H9 (cell line): ENCODE measurements around the gene HLA-DMA. TPM values are rescaled to one million over a fixed set of nuclear protein-coding genes. Genes with fewer than 3 reads are reported as not detected.

Source experiments
- DNase-seq: peaks from one replicate; pipeline ENCODE4 v3.0.0-alpha.2; 2017
- H2AFZ ChIP-seq: one replicate; pipeline ENCODE4 v1.6.1; 2013; ENCODE audit warnings: mild to moderate bottlenecking, low read length, control low read depth, moderate library complexity
- H2AK5ac ChIP-seq: 2 replicates; pipeline ENCODE4 v1.6.1; 2013; ENCODE audit warnings: low read length, control low read depth, mixed read lengths; ENCODE audit not compliant: insufficient read length
- H2BK120ac ChIP-seq: one replicate; pipeline ENCODE4 v1.6.1; 2013; ENCODE audit warnings: low read depth, mild to moderate bottlenecking, low read length, control low read depth, inconsistent platforms; ENCODE audit not compliant: poor library complexity, severe bottlenecking
- H2BK12ac ChIP-seq: 2 replicates; pipeline ENCODE4 v1.6.1; 2013; ENCODE audit warnings: low read length, control low read depth, mixed read lengths, low read depth; ENCODE audit not compliant: insufficient read length
- H2BK15ac ChIP-seq: 2 replicates; pipeline ENCODE4 v1.6.1; 2013; ENCODE audit warnings: low read depth, low read length, control low read depth
- H2BK20ac ChIP-seq: one replicate; pipeline ENCODE4 v1.6.1; 2013; ENCODE audit warnings: low read depth, mild to moderate bottlenecking, low read length, control low read depth, inconsistent platforms; ENCODE audit not compliant: poor library complexity, severe bottlenecking
- H2BK5ac ChIP-seq: 2 replicates; pipeline ENCODE4 v1.6.1; 2013; ENCODE audit warnings: low read length, control low read depth, mixed read lengths; ENCODE audit not compliant: insufficient read length
- H3K14ac ChIP-seq: 2 replicates; pipeline ENCODE4 v1.6.1; 2013; ENCODE audit warnings: low read length, control low read depth; ENCODE audit not compliant: insufficient read depth
- H3K18ac ChIP-seq: 2 replicates; pipeline ENCODE4 v1.6.1; 2013; ENCODE audit warnings: low read depth, mild to moderate bottlenecking, mixed read lengths, low read length, control low read depth; ENCODE audit not compliant: insufficient read length
- H3K23ac ChIP-seq: 2 replicates; pipeline ENCODE4 v1.6.1; 2013; ENCODE audit warnings: low read length, control low read depth, mixed read lengths, low read depth; ENCODE audit not compliant: insufficient read length
- H3K23me2 ChIP-seq: 2 replicates; pipeline ENCODE4 v1.6.1; 2013; ENCODE audit warnings: low read depth, mild to moderate bottlenecking, mixed read lengths, low read length, control low read depth; ENCODE audit not compliant: insufficient read length, poor library complexity, severe bottlenecking
- H3K27ac ChIP-seq: 2 replicates; pipeline ENCODE4 v1.5.1; 2013; ENCODE audit warnings: low read length, control low read depth, mixed read lengths, low read depth; ENCODE audit not compliant: insufficient read length
- H3K27me3 ChIP-seq: 2 replicates; pipeline ENCODE4 v1.6.1; 2013; ENCODE audit warnings: low read length, control low read depth, inconsistent platforms; ENCODE audit not compliant: insufficient read depth
- H3K4ac ChIP-seq: 2 replicates; pipeline ENCODE4 v1.6.1; 2013; ENCODE audit warnings: low read depth, mild to moderate bottlenecking, control low read depth, inconsistent platforms, low read length, moderate library complexity
- H3K4me1 ChIP-seq: 2 replicates; pipeline ENCODE4 v1.6.1; 2013; ENCODE audit warnings: low read length, control low read depth, inconsistent platforms; ENCODE audit not compliant: insufficient read depth
- H3K4me2 ChIP-seq: 2 replicates; pipeline ENCODE4 v1.6.1; 2013; ENCODE audit warnings: low read length, control low read depth, mixed read lengths; ENCODE audit not compliant: insufficient read length, insufficient read depth
- H3K56ac ChIP-seq: 2 replicates; pipeline ENCODE4 v1.6.1; 2013; ENCODE audit warnings: low read depth, mild to moderate bottlenecking, mixed read lengths, low read length, control low read depth; ENCODE audit not compliant: insufficient read length
- H3K79me1 ChIP-seq: 2 replicates; pipeline ENCODE4 v1.6.1; 2013; ENCODE audit warnings: low read depth, mild to moderate bottlenecking, moderate library complexity, low read length, control low read depth, inconsistent platforms; ENCODE audit not compliant: insufficient read depth, poor library complexity, severe bottlenecking
- H3K79me2 ChIP-seq: 2 replicates; pipeline ENCODE4 v1.6.1; 2013; ENCODE audit warnings: low read length, control low read depth, inconsistent platforms; ENCODE audit not compliant: insufficient read depth
- H3K9ac ChIP-seq: 2 replicates; pipeline ENCODE4 v1.6.1; 2013; ENCODE audit warnings: low read length, control low read depth, mixed read lengths; ENCODE audit not compliant: insufficient read length; ENCODE audit errors: extremely low read depth
- H3K9me3 ChIP-seq: one replicate; pipeline ENCODE4 v1.6.1; 2013; ENCODE audit warnings: low read depth, low read length, inconsistent platforms; ENCODE audit not compliant: control insufficient read depth
- H3T11ph ChIP-seq: one replicate; pipeline ENCODE4 v1.6.1; 2013; ENCODE audit warnings: mild to moderate bottlenecking, low read length, control low read depth, inconsistent platforms
- H4K20me1 ChIP-seq: one replicate; pipeline ENCODE4 v1.6.1; 2013; ENCODE audit not compliant: control insufficient read depth, insufficient read length, insufficient read depth
- H4K5ac ChIP-seq: 2 replicates; pipeline ENCODE4 v1.6.1; 2013; ENCODE audit warnings: low read depth, mild to moderate bottlenecking, mixed read lengths, low read length, control low read depth; ENCODE audit not compliant: insufficient read length
- H4K8ac ChIP-seq: replicated peaks from 2 replicates; pipeline ENCODE4 v1.6.1; 2013; ENCODE audit warnings: low read length, control low read depth, mixed read lengths, low read depth; ENCODE audit not compliant: insufficient read length
- H4K91ac ChIP-seq: 2 replicates; pipeline ENCODE4 v1.6.1; 2013; ENCODE audit warnings: low read depth, mild to moderate bottlenecking, moderate library complexity, mixed read lengths, low read length, control low read depth; ENCODE audit not compliant: insufficient read length
- H3K27ac Mint-ChIP-seq, 3 experiments: 2 replicates in 2 of 3; 3 replicates in 1 of 3; pipeline ENCODE4 v1.8.0; 2020 to 2021; ENCODE audit warnings: mixed read lengths in 3 of 3, mild to moderate bottlenecking in 1 of 3, moderate library complexity in 1 of 3
- H3K27me3 Mint-ChIP-seq: 2 replicates; pipeline ENCODE4 v1.8.0; 2021; ENCODE audit warnings: low read depth, mild to moderate bottlenecking, moderate library complexity, mixed read lengths
- H3K36me3 Mint-ChIP-seq, 3 experiments: 2 replicates in 2 of 3; 3 replicates in 1 of 3; pipeline ENCODE4 v1.8.0; 2020 to 2021; ENCODE audit warnings: low read depth in 3 of 3, mixed read lengths in 3 of 3; ENCODE audit not compliant: insufficient read depth in 1 of 3
- H3K4me1 Mint-ChIP-seq, 2 experiments: 2 replicates each; pipeline ENCODE4 v1.8.0; 2020; ENCODE audit warnings: mixed read lengths in 2 of 2
- H3K4me3 Mint-ChIP-seq, 2 experiments: 2 replicates in 1 of 2; 3 replicates in 1 of 2; pipeline ENCODE4 v1.8.0; 2020 to 2021; ENCODE audit warnings: mild to moderate bottlenecking in 2 of 2, mixed read lengths in 2 of 2, moderate library complexity in 1 of 2
- H3K9me3 Mint-ChIP-seq, 2 experiments: 2 replicates in 1 of 2; 3 replicates in 1 of 2; pipeline ENCODE4 v1.8.0; 2020; ENCODE audit warnings: mild to moderate bottlenecking in 2 of 2, mixed read lengths in 2 of 2, moderate library complexity in 1 of 2
- CTCF ChIP-seq: fragments of 200-600 bp; sonication (generic); conservative IDR thresholded peaks from 3 replicates; pipeline ENCODE4 v1.8.0; 2021; ENCODE audit warnings: antibody characterized with exemption, mild to moderate bottlenecking
- WGBS: extraction: QIAGEN DNeasy Blood & Tissue Kit; methylation state at CpG from one replicate; pipeline ENCODE4 v1.1.7; 2013; ENCODE audit warnings: missing lambda C conversion rate, low lambda C conversion rate, mixed read lengths; ENCODE audit not compliant: insufficient read length; ENCODE audit errors: extremely low coverage; 5-methylcytosine and 5-hydroxymethylcytosine counted together
- total RNA-seq: library from RNA; stranded (reverse); gene quantifications from 2 replicates; pipeline ENCODE4 v1.2.1, GENCODE V29; 2021

The HLA-DMA gene
- total RNA-seq, 1 experiment from 2014 or later: 7.5 TPM

- no CpG with 5 or more reads among the region's 2 CpGs for WGBS
- H2BK20ac ChIP-seq: no peak overlapping the region
- no peak overlapping the region for H2BK12ac ChIP-seq
- no peak overlapping the region for H3K27ac ChIP-seq
- no peak overlapping the region for H2AK5ac ChIP-seq
- H3K27me3 Mint-ChIP-seq: peaks cover 3% of the 10 kb centered on the region
- DNase-seq: no peak
- no peaks in the 10 kb centered on the region for H3K4me1 ChIP-seq
- H2BK120ac ChIP-seq: no peak overlapping the region
- no peak overlapping the region for H2AFZ ChIP-seq
- H3K36me3 Mint-ChIP-seq: no peaks in the 10 kb centered on the region
- no peak overlapping the region for H4K8ac ChIP-seq
- H3K23me2 ChIP-seq: no peaks in the 10 kb centered on the region
- H3K14ac ChIP-seq: no peak overlapping the region
- H3K56ac ChIP-seq: no peak overlapping the region
- no peak overlapping the region for H4K5ac ChIP-seq
- no peak overlapping the region for H4K91ac ChIP-seq
- H2BK15ac ChIP-seq: no peak overlapping the region
- no peaks in the 10 kb centered on the region for H4K20me1 ChIP-seq
- no peaks in the 10 kb centered on the region for H3K9me3 Mint-ChIP-seq
- no peak overlapping the region for H3K9ac ChIP-seq
- no peak overlapping the region for H2BK5ac ChIP-seq
- H3K27me3 ChIP-seq: no peaks in the 10 kb centered on the region
- no peak overlapping the region for H3K4me2 ChIP-seq
- H3K4ac ChIP-seq: no peak overlapping the region
- H3K4me1 Mint-ChIP-seq: no peaks in the 10 kb centered on the region
- no peak overlapping the region for H3K18ac ChIP-seq
- no peak overlapping the region for H3K23ac ChIP-seq
- H3K4me3 Mint-ChIP-seq: no peak overlapping the region
- H3K9me3 ChIP-seq: no peaks in the 10 kb centered on the region
- no peak overlapping the region for H3T11ph ChIP-seq
- H3K27ac Mint-ChIP-seq: no peak overlapping the region
- H3K79me1 ChIP-seq: no peaks in the 10 kb centered on the region
- H3K79me2 ChIP-seq: no peaks in the 10 kb centered on the region
- TF ChIP-seq CTCF: no peak
Measured at GRCh38 chr6:32920715-32921114, 32.2 kb downstream of the HLA-DMA start.
